Memory B cell (primary cell): Measurements from ENCODE around the gene DPP6.

Experiments
- ATAC-seq: fragments of 150-1000 bp; cut with Tn5 transposase; 2 replicates; pipeline ENCODE4 v1.10.0; 2021; ENCODE audit warnings: low read depth, mild to moderate bottlenecking, moderate library complexity
- DNase-seq, 2 donors: peaks; one replicate each; pipeline ENCODE4 v3.0.0; 2022; ENCODE audit warnings: low spot score in 2 of 2
- H3K27ac Mint-ChIP-seq: one replicate; pipeline ENCODE4 v1.8.0; 2022; ENCODE audit warnings: mild to moderate bottlenecking, moderate library complexity, mixed read lengths
- H3K27me3 Mint-ChIP-seq: one replicate; pipeline ENCODE4 v1.8.0; 2022; ENCODE audit warnings: mixed read lengths
- H3K36me3 Mint-ChIP-seq: one replicate; pipeline ENCODE4 v1.8.0; 2022; ENCODE audit warnings: mild to moderate bottlenecking, mixed read lengths
- H3K4me1 Mint-ChIP-seq: one replicate; pipeline ENCODE4 v1.8.0; 2022; ENCODE audit warnings: mixed read lengths
- H3K4me3 Mint-ChIP-seq: one replicate; pipeline ENCODE4 v1.8.0; 2022; ENCODE audit warnings: mild to moderate bottlenecking, moderate library complexity, mixed read lengths
- H3K9me3 Mint-ChIP-seq: one replicate; pipeline ENCODE4 v1.8.0; 2022; ENCODE audit warnings: mixed read lengths

Gene DPP6

DNA sequence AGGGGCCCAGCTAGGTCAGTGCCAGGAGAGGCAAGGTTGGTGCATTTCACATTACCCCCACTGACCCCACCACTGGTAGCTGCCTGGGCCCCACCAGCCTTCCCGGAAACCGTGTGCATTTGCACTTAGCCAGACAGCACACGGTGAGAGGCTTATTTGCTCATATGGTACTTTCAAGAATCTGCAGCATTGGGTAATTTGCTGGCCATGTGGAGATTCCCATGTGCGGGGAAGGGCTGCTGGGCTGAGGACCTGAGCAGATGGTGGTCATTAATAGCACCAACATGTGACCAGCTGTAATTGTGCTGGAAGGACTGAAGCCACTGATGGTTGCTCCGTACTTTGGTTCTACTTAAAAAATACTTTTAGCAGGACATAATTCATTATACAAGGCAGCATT, 323.8 kb downstream of the DPP6 start:
- H3K27ac Mint-ChIP-seq: no peak overlapping the region
- H3K4me1 Mint-ChIP-seq: no peaks in the 10 kb centered on the region
- no peaks in the 10 kb centered on the region for H3K36me3 Mint-ChIP-seq
- ATAC-seq (no peak), DNase-seq (no peak)
- peaks cover 4% of the 10 kb centered on the region for H3K9me3 Mint-ChIP-seq
- H3K27me3 Mint-ChIP-seq: no peaks in the 10 kb centered on the region
- no peak overlapping the region for H3K4me3 Mint-ChIP-seq

DNA sequence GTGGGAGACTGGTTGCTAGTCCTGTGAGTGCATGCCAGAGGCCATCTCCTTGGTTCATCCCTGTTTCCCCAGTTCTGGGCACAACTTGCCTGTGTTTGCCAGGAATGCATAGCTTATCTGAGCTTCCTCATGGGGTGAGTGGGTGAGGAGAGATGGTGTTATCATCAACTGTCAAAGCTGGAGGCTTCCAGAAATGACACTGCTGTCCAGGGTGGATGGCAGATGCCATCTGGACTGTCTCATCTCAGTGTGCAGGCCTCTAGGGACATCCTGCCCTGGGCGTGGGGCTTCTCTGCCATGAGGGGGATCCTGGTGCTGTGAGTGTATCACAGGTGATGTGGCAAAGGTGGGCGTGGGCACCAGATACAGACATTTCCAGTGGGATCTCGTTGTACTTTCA, 328.6 kb downstream of the DPP6 start:
- Mint-ChIP-seq H3K27ac (no peak overlapping the region), H3K4me1 (no peaks in the 10 kb centered on the region), H3K4me3 (no peak overlapping the region), H3K27me3 (no peaks in the 10 kb centered on the region), H3K9me3 (peaks cover 6% of the 10 kb centered on the region), H3K36me3 (no peaks in the 10 kb centered on the region)
- DNase-seq: no peak
- no peak for ATAC-seq

DNA sequence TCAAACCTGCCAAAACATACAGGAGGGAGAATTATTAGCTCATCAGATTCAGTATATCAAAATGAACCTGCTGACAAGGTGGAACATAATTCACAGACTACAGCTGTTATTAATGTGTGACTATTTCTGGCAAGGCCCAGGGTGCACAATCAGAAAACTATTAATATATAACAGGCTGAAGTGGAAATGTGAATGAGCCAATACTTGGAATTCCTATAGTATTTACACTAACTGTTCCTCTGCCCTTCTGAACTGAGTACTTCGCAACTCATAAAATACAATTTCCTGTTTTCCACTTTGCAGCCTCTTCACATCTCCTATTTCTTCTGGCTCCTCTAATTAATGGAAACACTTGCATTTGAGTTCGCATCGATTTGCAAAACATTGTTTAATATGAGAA, 330.8 kb downstream of the DPP6 start:
- H3K4me3 Mint-ChIP-seq: no peak overlapping the region
- no peaks in the 10 kb centered on the region for H3K4me1 Mint-ChIP-seq
- no peaks in the 10 kb centered on the region for H3K27me3 Mint-ChIP-seq
- peaks cover 14% of the 10 kb centered on the region for H3K9me3 Mint-ChIP-seq
- no peaks in the 10 kb centered on the region for H3K36me3 Mint-ChIP-seq
- DNase-seq (no peak), ATAC-seq (no peak)
- H3K27ac Mint-ChIP-seq: no peak overlapping the region

DNA sequence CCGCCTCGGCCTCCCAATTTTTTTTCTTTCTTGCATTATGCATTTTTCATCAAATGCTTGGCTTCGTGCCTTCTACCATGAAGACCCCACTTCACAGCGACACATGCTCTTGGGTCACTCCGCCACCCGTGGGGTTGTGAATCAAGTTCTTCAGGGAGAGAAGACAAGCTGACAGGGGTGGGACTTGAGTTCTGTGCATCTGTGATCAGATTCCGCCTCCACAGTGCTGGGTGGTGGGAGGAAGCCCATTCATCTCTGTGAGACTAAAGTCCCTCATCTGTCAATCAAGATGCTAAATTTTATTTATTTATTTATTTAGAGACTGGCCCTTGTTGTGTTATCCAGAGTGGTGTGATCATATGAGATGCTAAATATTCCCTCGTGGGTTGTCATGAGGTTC, 333.0 kb downstream of the DPP6 start:
- H3K27ac Mint-ChIP-seq: no peak overlapping the region
- H3K27me3 Mint-ChIP-seq: no peaks in the 10 kb centered on the region
- no peaks in the 10 kb centered on the region for H3K4me1 Mint-ChIP-seq
- H3K4me3 Mint-ChIP-seq: no peak overlapping the region
- H3K36me3 Mint-ChIP-seq: no peaks in the 10 kb centered on the region
- no peak for DNase-seq
- ATAC-seq: no peak
- H3K9me3 Mint-ChIP-seq: peaks cover 15% of the 10 kb centered on the region

DNA sequence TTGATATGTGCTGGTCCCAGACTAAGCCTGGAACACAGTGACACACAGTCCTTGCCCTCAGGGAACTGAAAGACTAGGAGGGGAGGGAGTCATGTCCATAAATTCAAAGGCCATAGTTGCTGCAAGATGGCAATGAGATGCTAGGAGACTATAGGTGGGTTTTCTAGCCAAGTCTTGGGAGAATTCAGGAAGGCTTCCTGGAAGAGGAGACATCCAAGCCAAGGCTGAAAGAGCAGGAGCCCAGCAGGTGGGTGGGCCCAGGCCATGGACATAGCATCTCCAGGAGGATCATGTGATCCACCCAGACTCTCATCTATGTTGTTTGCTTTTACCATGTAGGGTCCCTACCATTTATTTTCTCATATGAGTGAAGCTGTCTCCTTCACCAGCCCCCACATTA, 335.1 kb downstream of the DPP6 start:
- Mint-ChIP-seq H3K27me3 (no peaks in the 10 kb centered on the region), H3K27ac (no peak overlapping the region), H3K36me3 (no peaks in the 10 kb centered on the region), H3K4me3 (no peak overlapping the region), H3K9me3 (peaks cover 16% of the 10 kb centered on the region), H3K4me1 (no peaks in the 10 kb centered on the region)
- DNase-seq (no peak), ATAC-seq (no peak)

DNA sequence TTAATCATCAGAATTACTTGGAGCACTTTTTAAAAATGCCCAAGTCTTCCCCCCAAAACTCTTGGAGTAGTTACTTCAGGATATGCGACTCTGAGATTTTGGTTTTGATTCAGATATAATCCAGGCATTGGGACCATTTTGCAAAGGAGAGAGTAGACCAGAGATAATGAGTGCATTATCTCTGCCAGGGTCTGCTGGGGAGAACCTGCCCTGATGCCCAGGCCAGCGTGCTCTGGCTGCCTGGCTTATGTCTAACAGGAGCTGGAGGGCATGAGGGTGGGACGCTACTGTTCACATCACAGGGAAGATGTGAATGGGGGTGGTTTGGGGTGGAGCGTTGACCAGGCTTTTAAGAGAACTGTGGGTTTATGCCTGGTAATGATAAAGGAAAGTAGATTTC, 336.2 kb downstream of the DPP6 start:
- no peaks in the 10 kb centered on the region for H3K4me1 Mint-ChIP-seq
- no peaks in the 10 kb centered on the region for H3K27me3 Mint-ChIP-seq
- H3K4me3 Mint-ChIP-seq: no peak overlapping the region
- peaks cover 16% of the 10 kb centered on the region for H3K9me3 Mint-ChIP-seq
- ATAC-seq (no peak), DNase-seq (no peak)
- no peaks in the 10 kb centered on the region for H3K36me3 Mint-ChIP-seq
- no peak overlapping the region for H3K27ac Mint-ChIP-seq

DNA sequence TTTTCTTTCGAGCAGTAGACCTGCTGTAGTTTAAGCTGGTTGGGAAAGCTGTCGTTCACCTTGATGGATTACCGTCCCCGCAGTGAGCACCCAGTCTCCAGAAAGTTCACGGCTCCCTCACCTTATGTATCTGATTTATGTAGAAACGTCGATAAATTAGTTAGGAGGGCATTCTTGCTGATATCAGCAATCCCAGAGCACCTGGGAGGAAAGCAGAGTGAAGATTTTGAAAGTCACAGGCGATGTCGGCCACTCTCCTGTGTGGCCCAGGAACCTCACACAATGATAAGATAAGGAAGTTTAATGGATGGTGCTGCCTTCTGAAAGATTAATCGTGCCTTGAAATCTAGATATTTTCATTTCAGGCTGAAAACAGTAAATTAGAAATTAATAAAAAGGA, 336.8 kb downstream of the DPP6 start:
- H3K36me3 Mint-ChIP-seq: no peaks in the 10 kb centered on the region
- ATAC-seq: no peak
- no peak overlapping the region for H3K27ac Mint-ChIP-seq
- H3K9me3 Mint-ChIP-seq: peaks cover 14% of the 10 kb centered on the region
- no peak for DNase-seq
- no peaks in the 10 kb centered on the region for H3K4me1 Mint-ChIP-seq
- no peak overlapping the region for H3K4me3 Mint-ChIP-seq
- no peaks in the 10 kb centered on the region for H3K27me3 Mint-ChIP-seq

DNA sequence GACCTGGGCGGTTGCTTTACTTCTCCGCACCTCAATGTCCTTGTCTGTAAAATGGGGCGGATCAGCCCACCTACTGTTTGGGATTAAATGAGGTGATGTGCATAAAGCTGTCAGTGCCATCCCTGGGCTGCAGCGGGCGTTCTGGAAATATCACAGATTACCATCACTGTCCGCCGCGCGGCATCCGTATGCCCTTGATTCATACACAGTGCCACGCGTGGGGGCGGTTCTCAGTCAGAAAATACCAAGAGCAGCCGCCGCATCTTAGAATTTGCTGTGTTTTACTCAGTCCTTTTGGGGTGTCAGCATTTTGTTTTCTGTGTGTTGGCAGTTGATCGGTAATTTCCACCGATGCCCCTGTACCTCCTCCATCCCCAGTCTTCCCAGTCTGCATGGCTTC, 338.8 kb downstream of the DPP6 start:
- Mint-ChIP-seq H3K36me3 (no peaks in the 10 kb centered on the region), H3K9me3 (peaks cover 12% of the 10 kb centered on the region), H3K4me1 (no peaks in the 10 kb centered on the region), H3K27ac (no peak overlapping the region), H3K27me3 (no peaks in the 10 kb centered on the region), H3K4me3 (no peak overlapping the region)
- ATAC-seq (no peak), DNase-seq (no peak)

DNA sequence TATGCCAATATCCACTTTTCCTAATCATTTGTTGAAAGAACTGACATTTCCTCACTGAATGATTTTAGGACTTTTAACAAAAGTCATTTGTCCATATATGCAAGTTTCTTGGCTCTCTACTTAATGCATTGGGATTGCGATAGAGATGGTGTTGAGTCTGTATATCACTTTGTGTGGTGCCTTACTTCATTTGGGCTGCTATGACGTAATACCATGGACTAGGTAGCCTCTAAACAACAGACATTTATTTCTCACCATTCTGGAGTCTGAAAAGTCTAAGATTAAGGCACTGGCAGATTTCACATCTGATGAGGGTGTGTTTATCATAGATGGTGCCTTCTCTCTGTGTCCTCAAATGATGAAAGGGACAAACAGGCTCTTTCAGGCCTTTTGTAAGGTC, 342.6 kb downstream of the DPP6 start:
- no peak for ATAC-seq
- no peak for DNase-seq
- Mint-ChIP-seq H3K9me3 (peaks cover 3% of the 10 kb centered on the region), H3K4me1 (no peaks in the 10 kb centered on the region), H3K36me3 (no peaks in the 10 kb centered on the region), H3K27me3 (no peaks in the 10 kb centered on the region), H3K27ac (no peak overlapping the region), H3K4me3 (no peak overlapping the region)

DNA sequence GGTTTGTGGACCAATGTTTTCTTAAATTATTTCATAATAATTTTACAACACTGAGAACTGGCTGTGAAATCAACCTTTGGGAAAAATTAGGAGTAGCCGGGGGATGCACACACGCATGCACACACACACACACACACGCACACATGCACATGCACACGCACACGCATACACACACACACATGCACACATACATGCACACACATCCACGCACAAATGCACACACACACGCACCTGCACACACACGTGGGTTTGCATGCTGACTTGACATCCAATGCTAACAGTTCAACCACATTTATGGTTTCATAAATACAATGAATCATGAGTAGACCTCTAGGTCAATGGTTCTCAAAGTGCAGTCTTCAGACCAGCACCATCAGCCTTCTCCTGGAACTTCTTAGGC, 354.1 kb downstream of the DPP6 start:
- no peaks in the 10 kb centered on the region for H3K4me1 Mint-ChIP-seq
- no peak for DNase-seq
- H3K27me3 Mint-ChIP-seq: no peaks in the 10 kb centered on the region
- no peak overlapping the region for H3K27ac Mint-ChIP-seq
- H3K9me3 Mint-ChIP-seq: peaks cover 2% of the 10 kb centered on the region
- H3K4me3 Mint-ChIP-seq: no peak overlapping the region
- no peaks in the 10 kb centered on the region for H3K36me3 Mint-ChIP-seq
- no peak for ATAC-seq

DNA sequence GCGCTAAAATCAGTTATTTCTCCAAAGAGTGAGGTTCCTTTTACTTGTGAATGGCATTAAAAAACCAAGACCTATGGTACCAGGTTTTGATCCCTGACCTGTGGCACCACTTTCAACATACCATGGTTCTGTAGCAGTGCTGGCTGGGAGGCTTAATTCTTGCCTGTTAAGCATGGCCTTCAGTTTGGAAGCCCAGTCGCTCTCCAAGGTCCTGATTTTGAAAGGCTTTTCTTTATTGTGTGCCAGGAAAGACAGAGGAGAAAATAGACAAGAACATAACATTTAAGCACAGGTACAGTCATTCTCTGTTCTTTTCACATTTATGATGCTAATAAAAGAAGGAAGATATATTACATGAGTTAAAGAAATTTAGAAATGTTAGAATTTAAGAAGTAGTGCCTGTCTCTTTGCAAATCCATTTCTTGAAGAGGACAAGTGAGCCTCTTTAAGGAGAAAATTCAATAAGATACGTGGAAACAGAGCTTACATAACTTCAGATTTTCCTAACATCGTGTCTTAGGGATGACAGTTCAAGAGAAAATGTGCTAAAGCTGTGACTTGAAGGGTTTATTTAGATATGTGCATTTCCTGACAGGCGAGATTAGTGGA, 357.6 kb downstream of the DPP6 start:
- DNase-seq: no peak
- Mint-ChIP-seq H3K27ac (no peak overlapping the region), H3K4me3 (no peak overlapping the region), H3K9me3 (peaks cover 2% of the 10 kb centered on the region), H3K36me3 (no peaks in the 10 kb centered on the region), H3K27me3 (no peaks in the 10 kb centered on the region), H3K4me1 (no peaks in the 10 kb centered on the region)
- ATAC-seq: no peak

DNA sequence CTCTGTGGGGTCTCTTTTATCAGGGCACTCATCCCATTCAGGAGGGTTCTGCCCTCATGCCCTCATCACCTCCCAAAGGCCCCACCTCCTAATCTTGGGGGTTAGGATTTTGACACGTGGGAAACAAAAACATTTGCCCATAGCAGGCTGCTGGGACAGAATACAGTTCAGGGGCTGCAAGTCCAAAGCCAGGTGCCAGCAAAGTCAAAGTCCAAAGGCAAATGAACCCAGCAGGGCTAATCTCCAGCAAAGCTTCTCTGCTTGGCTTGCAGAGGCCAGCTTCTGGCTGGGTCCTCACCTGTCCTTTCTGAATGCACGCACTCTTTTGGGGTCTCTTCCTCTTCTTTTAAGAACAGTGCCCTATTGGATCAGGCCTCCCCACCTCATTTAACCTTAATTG, 359.9 kb downstream of the DPP6 start:
- peaks cover 2% of the 10 kb centered on the region for H3K9me3 Mint-ChIP-seq
- no peak overlapping the region for H3K4me3 Mint-ChIP-seq
- H3K27ac Mint-ChIP-seq: no peak overlapping the region
- ATAC-seq: no peak
- H3K36me3 Mint-ChIP-seq: no peaks in the 10 kb centered on the region
- no peak for DNase-seq
- peaks cover 2% of the 10 kb centered on the region for H3K4me1 Mint-ChIP-seq
- H3K27me3 Mint-ChIP-seq: no peaks in the 10 kb centered on the region

DNA sequence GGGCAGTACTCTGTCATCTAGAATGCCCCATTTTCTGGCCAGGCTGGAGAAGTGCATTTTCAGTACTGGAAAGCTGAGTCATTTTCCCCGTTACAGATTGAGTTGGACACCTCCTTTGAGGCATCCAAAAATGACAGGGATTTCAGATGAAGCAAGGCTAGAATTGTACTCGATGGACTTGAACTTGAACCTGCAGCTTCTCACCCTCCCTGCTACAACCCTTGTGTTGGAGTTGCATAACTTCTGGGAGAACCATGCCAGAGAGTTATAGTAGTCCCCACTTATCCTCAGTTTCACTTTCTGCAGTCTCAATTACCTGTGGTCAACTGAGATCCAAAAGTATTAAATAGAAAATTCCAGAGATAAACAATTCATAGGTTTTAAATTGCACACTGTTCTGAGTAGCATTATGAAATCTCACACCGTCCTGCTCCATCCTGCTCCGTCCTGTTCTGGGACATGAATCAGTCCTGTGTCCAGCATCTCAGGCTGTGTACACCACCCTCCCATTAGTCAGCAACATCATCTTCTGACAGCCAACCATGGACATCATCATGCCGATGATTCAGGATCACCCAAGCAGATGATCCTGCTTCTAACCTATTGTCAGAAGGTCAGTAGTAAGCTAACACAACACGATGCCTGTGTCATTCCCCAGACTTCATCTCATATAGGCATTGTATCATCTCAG, 363.7 kb downstream of the DPP6 start:
- no peak for DNase-seq
- Mint-ChIP-seq H3K9me3 (peaks cover 9% of the 10 kb centered on the region), H3K27me3 (no peaks in the 10 kb centered on the region), H3K36me3 (no peaks in the 10 kb centered on the region), H3K4me3 (no peak overlapping the region), H3K27ac (no peak overlapping the region), H3K4me1 (peaks cover 2% of the 10 kb centered on the region)
- no peak for ATAC-seq

DNA sequence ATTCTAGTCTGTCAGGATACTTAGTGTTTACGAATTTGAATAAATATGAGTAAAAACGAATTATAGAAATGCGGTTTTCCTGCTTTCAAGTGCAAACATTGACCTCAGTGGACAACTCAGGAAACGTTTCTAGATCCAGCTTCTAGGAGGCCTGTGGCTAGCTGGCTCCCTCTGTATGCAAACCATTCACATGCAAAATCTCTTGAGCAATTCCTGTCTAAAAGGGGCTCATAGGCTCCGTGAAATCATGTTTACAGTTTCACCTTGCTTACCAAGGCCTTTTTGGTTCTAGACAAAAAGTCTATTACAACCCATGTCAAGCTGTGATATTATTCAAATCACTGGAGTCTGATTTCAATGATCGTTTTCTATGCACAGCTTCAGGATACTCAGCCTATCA, 364.5 kb downstream of the DPP6 start:
- no peak for ATAC-seq

DNA sequence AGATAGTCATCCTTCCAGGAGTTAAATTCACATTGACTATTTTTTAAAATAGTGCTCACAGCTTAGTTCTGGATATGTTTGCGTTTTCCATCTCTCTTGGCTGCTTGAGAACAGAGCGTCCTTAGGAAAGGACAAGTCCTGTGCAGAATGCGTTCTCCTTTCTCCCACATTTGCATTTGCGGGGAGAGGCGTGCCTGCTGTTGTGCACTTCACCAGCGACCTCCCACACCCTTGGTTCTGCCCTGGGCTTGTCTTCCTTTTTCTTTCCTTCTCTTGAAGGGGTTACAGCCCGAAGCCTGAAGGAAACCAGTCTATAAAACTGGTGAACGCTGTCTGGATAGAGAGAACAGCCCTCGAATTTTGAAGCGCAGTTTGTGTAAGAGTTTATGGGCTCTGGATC, 367.1 kb downstream of the DPP6 start:
- ATAC-seq: no peak
- no peak for DNase-seq
- peaks cover 2% of the 10 kb centered on the region for H3K4me1 Mint-ChIP-seq
- H3K9me3 Mint-ChIP-seq: peaks cover 14% of the 10 kb centered on the region
- no peaks in the 10 kb centered on the region for H3K27me3 Mint-ChIP-seq
- no peak overlapping the region for H3K27ac Mint-ChIP-seq
- no peak overlapping the region for H3K4me3 Mint-ChIP-seq
- no peaks in the 10 kb centered on the region for H3K36me3 Mint-ChIP-seq

More for the DNA sequence above, 364.5 kb downstream of the DPP6 start:
- H3K9me3 Mint-ChIP-seq: peaks cover 11% of the 10 kb centered on the region
- H3K4me3 Mint-ChIP-seq: no peak overlapping the region
- no peak overlapping the region for H3K27ac Mint-ChIP-seq
- DNase-seq: no peak
- H3K4me1 Mint-ChIP-seq: peaks cover 2% of the 10 kb centered on the region
- no peaks in the 10 kb centered on the region for H3K27me3 Mint-ChIP-seq
- no peaks in the 10 kb centered on the region for H3K36me3 Mint-ChIP-seq
